ENCODE results near the gene PPFIA4. TPM values are rescaled to one million over a fixed set of nuclear protein-coding genes. Genes with fewer than 3 reads are reported as not detected.
"Not testable (repeated sequence)": the region's sequence is repeated elsewhere in the genome, so short reads cannot be mapped to it uniquely, and the experiment has no call there.

PPFIA4 gene
- total RNA-seq, 1 donor: under 0.01 TPM

GRCh38 chr1:203011582-203011981, 14.7 kb upstream of the PPFIA4 start:
- no peak for DNase-seq (ENCODE audit: low read depth in 2 of 3, low spot score in 2 of 3)

GRCh38 chr1:203017061-203017460, 9.2 kb upstream of the PPFIA4 start:
- DNase-seq (ENCODE audit: low read depth in 2 of 3, low spot score in 2 of 3): no peak

GRCh38 chr1:203017692-203018091, 8.6 kb upstream of the PPFIA4 start:
- DNase-seq (ENCODE audit: low read depth in 2 of 3, low spot score in 2 of 3): no peak

GRCh38 chr1:203022855-203023254, 3.4 kb upstream of the PPFIA4 start:
- not testable (repeated sequence) for DNase-seq (ENCODE audit: low read depth in 2 of 3, low spot score in 2 of 3)

GRCh38 chr1:203025686-203026030, 633 bp upstream of the PPFIA4 start:
- DNase-seq (ENCODE audit: low read depth in 2 of 3, low spot score in 2 of 3): no peak

GRCh38 chr1:203026666-203027663, 674 bp downstream of the PPFIA4 start:
- DNase-seq (ENCODE audit: low read depth in 2 of 3, low spot score in 2 of 3): no peak

GRCh38 chr1:203028067-203028783, 1.9 kb downstream of the PPFIA4 start:
- no peak for DNase-seq (ENCODE audit: low read depth in 2 of 3, low spot score in 2 of 3)

GRCh38 chr1:203028784-203029553, 2.7 kb downstream of the PPFIA4 start:
- no peak for DNase-seq (ENCODE audit: low read depth in 2 of 3, low spot score in 2 of 3)

- DNase-seq (ENCODE audit: low read depth in 2 of 3, low spot score in 2 of 3): no peak
These were observed 5.2 kb downstream of the PPFIA4 start for GRCh38 chr1:203031467-203031866.

GRCh38 chr1:203033287-203033686, 7.0 kb downstream of the PPFIA4 start:
- DNase-seq (ENCODE audit: low read depth in 2 of 3, low spot score in 2 of 3): no peak

GRCh38 chr1:203033917-203034316, 7.6 kb downstream of the PPFIA4 start:
- DNase-seq (ENCODE audit: low read depth in 2 of 3, low spot score in 2 of 3): no peak

- no peak for DNase-seq (ENCODE audit: low read depth in 2 of 3, low spot score in 2 of 3)
These were observed 8.3 kb downstream of the PPFIA4 start for GRCh38 chr1:203034422-203035110.

- DNase-seq (ENCODE audit: low read depth in 2 of 3, low spot score in 2 of 3): no peak
These were observed 9.1 kb downstream of the PPFIA4 start for GRCh38 chr1:203035111-203036000.

- DNase-seq (ENCODE audit: low read depth in 2 of 3, low spot score in 2 of 3): no peak
These were observed 9.8 kb downstream of the PPFIA4 start for GRCh38 chr1:203036135-203036534.

GRCh38 chr1:203036537-203036936, 10.2 kb downstream of the PPFIA4 start:
- DNase-seq (ENCODE audit: low read depth in 2 of 3, low spot score in 2 of 3): no peak

- DNase-seq (ENCODE audit: low read depth in 2 of 3, low spot score in 2 of 3): no peak
These were observed 11.4 kb downstream of the PPFIA4 start for GRCh38 chr1:203037509-203038190.

- DNase-seq (ENCODE audit: low read depth in 2 of 3, low spot score in 2 of 3): peak in 1 of 3 donors; percentile 51
These were observed 12.0 kb downstream of the PPFIA4 start for GRCh38 chr1:203038217-203038741.

- peak; percentile 30 to 74 (median 52) for DNase-seq (ENCODE audit: low read depth in 2 of 3, low spot score in 2 of 3)
These were observed 12.8 kb downstream of the PPFIA4 start for GRCh38 chr1:203038891-203039608.
